Fibroblast of villous mesenchyme (primary cell): ENCODE data around the gene CUBN. TPM values are rescaled to one million over a fixed set of nuclear protein-coding genes. Genes with fewer than 3 reads are reported as not detected.

ENCODE experiments used
- DNase-seq: peaks from one replicate; pipeline ENCODE4 v3.0.0-alpha.2; 2010; ENCODE audit warnings: low read depth
- H3K4me3 ChIP-seq: 2 replicates; pipeline ENCODE4 v1.5.1; 2011; ENCODE audit warnings: low read depth, mild to moderate bottlenecking, low read length
- total RNA-seq: library from RNA; depleted of rRNA; stranded (reverse); fragments of >200 nt; gene quantifications from 2 replicates; pipeline ENCODE4 v1.2.3, GENCODE V29; 2012
- TF ChIP-seq, protein P1 (sequence below): IDR thresholded peaks from 2 replicates; pipeline ENCODE4 v1.5.1; 2012; ENCODE audit warnings: low read depth, mild to moderate bottlenecking, low read length; ENCODE audit not compliant: insufficient read depth

The CUBN gene
- total RNA-seq, 1 donor: 0.86 TPM

DNA sequence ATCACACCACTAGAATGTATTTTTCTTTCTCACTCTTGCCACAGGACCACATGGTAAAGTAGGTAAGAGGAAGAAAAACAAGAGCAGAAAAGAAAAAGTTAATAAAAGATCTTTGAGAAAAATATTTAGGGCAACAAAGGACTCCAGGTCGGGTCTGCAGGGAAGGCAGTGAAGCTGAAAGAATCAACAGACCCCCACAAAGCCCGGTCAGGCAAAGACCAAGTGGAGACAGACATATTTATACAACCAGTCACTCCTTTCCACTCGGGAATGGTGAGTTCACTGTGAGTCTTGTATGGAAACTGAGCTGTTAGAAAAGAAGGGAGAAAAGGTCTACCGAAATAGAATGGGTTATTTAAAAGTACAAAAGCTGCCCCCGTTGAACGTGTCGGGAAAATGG lies 340.4 kb downstream of the CUBN start:
- DNase-seq: no peak
- TF ChIP-seq, protein P1, sequence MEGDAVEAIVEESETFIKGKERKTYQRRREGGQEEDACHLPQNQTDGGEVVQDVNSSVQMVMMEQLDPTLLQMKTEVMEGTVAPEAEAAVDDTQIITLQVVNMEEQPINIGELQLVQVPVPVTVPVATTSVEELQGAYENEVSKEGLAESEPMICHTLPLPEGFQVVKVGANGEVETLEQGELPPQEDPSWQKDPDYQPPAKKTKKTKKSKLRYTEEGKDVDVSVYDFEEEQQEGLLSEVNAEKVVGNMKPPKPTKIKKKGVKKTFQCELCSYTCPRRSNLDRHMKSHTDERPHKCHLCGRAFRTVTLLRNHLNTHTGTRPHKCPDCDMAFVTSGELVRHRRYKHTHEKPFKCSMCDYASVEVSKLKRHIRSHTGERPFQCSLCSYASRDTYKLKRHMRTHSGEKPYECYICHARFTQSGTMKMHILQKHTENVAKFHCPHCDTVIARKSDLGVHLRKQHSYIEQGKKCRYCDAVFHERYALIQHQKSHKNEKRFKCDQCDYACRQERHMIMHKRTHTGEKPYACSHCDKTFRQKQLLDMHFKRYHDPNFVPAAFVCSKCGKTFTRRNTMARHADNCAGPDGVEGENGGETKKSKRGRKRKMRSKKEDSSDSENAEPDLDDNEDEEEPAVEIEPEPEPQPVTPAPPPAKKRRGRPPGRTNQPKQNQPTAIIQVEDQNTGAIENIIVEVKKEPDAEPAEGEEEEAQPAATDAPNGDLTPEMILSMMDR: no peak
- no peak overlapping the region for H3K4me3 ChIP-seq

DNA sequence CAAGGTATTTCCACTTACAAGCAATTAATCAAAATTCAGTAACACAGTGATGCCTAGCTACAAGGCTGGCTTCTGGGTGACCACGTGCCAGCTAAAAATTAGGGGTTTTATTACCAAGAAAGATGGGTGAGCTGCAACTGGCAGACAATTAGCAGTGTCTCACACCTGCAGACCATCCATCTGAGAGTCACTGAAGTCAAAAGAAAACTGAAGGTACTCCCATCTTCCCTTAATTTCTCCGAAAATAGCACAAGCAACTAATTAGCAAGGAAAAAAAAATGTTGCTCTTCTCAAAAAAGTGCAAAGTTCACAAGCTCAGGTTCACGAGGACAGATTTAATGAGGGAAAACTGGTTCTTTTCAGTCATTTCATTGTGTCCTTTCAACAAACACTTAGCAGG lies 340.8 kb downstream of the CUBN start:
- TF ChIP-seq, protein P1: no peak
- DNase-seq: no peak
- H3K4me3 ChIP-seq: no peak overlapping the region

DNA sequence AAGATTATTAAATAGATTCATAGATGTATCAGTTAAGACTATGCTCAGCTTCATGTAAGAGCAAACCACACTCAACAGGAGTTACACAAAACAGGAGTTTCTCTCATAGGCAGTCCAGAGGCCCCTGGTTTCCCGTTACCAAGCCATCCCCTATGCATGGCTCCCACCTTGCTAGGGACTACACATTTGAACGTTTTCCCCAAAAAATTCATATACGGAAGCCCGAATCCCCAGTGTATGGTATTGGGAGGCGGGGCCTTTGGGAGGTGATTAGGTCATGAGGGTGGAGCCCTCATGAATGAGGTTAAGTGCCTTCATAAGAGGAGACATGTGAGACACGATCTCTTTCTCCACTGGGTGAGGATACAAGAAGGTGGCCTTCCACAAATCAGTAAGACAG lies 341.5 kb downstream of the CUBN start:
- TF ChIP-seq, protein P1: no peak
- no peak for DNase-seq
- H3K4me3 ChIP-seq: no peak overlapping the region

DNA sequence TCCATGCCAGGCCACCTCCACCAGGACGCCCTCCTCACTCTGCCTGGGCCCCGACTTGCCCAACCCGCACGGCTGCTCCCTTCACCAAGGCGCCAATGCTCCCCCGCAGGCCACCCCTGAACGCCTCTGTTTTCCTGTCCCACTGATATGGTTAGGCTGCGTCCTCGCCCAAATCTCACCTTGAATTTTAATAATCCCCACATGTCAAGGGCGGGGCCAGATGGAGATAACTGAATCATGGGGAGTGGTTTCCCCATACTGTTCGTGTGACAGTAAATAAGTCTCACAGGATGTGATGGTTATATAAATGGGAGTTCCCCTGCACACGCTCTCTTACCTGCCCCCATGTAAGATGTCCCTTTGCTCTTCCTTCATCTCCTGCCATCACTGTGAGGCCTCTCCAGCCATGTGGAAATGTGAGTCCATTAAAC lies 342.2 kb downstream of the CUBN start:
- H3K4me3 ChIP-seq: no peak overlapping the region
- TF ChIP-seq, protein P1: no peak
- DNase-seq: no peak

DNA sequence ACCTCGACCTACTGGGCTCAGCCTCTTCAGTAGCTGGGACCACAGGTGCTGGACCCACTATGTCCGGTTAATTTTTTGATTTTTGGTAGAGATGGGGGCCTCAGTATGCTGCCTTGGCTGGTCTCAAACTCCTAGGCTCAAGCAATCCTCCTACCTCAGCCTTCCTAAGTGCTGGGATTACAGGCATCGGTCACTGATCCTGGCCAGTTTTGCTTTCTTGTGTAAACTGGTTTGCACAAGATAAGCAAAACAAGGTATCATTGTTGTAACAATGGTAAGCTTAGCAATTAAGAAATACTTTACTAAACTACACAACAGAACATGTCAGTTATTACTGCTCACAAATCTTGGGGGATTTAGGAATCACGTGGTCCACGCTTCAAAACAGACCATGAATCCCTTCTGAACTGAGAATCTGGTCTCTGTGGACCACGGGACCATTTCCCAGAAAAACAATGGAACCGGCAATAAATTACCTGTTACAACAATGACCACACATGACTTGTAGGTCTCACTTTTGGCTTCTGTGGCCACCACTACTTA lies 349.2 kb downstream of the CUBN start:
- TF ChIP-seq, protein P1: no peak
- no peak overlapping the region for H3K4me3 ChIP-seq
- DNase-seq: no peak

DNA sequence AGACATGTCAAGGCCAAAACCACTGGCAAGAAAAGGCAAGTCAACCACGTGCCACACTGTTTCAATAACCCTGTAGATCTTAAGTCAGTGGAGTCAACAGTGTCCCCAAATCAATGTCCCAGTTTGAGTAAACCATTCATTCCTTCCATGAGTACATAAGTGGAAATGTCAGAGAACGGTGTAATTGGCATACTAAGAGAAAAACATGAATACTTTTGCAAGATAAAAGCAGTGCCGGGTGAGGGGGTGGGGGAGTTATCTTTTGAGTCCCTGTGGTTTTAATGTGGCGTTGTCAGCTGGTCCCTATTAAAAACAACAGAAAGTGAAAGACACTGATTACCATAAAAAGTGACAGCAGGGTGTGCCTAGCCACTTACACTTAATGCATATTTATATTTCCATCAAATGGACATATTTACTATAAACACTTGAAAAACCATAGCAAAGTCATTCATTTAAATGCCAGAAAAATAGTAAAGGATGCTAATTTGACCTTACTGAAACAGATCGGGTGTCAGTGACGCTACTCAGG lies 350.2 kb downstream of the CUBN start:
- peak; percentile 11 for DNase-seq
- no peak overlapping the region for H3K4me3 ChIP-seq
- TF ChIP-seq, protein P1: no peak
